Fibroblast of lung (primary cell): ENCODE data around the gene PLAAT3. TPM values are rescaled to one million over a fixed set of nuclear protein-coding genes. Genes with fewer than 3 reads are reported as not detected.

ENCODE experiments used
- DNase-seq, 2 donors: peaks; one replicate each; pipeline versions ENCODE4 v3.0.0 to v3.0.0-alpha.2; 2010; ENCODE audit warnings: low read depth in 2 of 2
- H2AFZ ChIP-seq: 2 replicates; pipeline ENCODE4 v1.5.1; 2012; ENCODE audit warnings: low read length, control low read depth, inconsistent platforms
- H3K27ac ChIP-seq: 2 replicates; pipeline ENCODE4 v1.5.1; 2011; ENCODE audit warnings: low read length, control low read depth; ENCODE audit not compliant: insufficient read depth
- H3K27me3 ChIP-seq: 2 replicates; pipeline ENCODE4 v1.5.1; 2011; ENCODE audit warnings: mild to moderate bottlenecking, low read length; ENCODE audit not compliant: control insufficient read depth, insufficient read depth
- H3K36me3 ChIP-seq: 2 replicates; pipeline ENCODE4 v1.5.1; 2011; ENCODE audit warnings: low read length; ENCODE audit not compliant: control insufficient read depth, insufficient read depth
- H3K4me1 ChIP-seq: 2 replicates; pipeline ENCODE4 v1.5.1; 2011; ENCODE audit warnings: low read length; ENCODE audit not compliant: control insufficient read depth, insufficient read depth; ENCODE audit errors: extremely low read depth
- H3K4me2 ChIP-seq: 2 replicates; pipeline ENCODE4 v1.5.1; 2011; ENCODE audit warnings: low read length, control low read depth; ENCODE audit not compliant: insufficient read depth; ENCODE audit errors: extremely low read depth
- H3K4me3 ChIP-seq, 4 experiments: fragments of 200-600 bp in 1 of 4; sonication (generic) in 1 of 4; replicated peaks in 1 of 4; 2 replicates each; pipeline ENCODE4 v1.5.1; 2011 to 2016; ENCODE audit warnings: low read length in 4 of 4, low read depth in 3 of 4, mild to moderate bottlenecking in 3 of 4, control low read depth in 2 of 4, inconsistent platforms in 1 of 4, mixed read lengths in 1 of 4; ENCODE audit not compliant: insufficient read depth in 1 of 4; ENCODE audit errors: control extremely low read depth in 1 of 4
- H3K79me2 ChIP-seq: 2 replicates; pipeline ENCODE4 v1.5.1; 2012; ENCODE audit warnings: mild to moderate bottlenecking, low read length, inconsistent platforms; ENCODE audit not compliant: control insufficient read depth, insufficient read depth
- H3K9ac ChIP-seq: 2 replicates; pipeline ENCODE4 v1.5.1; 2011; ENCODE audit warnings: mild to moderate bottlenecking, low read length, control low read depth; ENCODE audit not compliant: insufficient read depth
- H3K9me3 ChIP-seq: 2 replicates; pipeline ENCODE4 v1.5.1; 2012; ENCODE audit warnings: low read depth, low read length; ENCODE audit not compliant: control insufficient read depth, insufficient read depth
- H4K20me1 ChIP-seq: 2 replicates; pipeline ENCODE4 v1.5.1; 2011; ENCODE audit warnings: low read length; ENCODE audit not compliant: control insufficient read depth, insufficient read depth; ENCODE audit errors: extremely low read depth
- CTCF ChIP-seq, 2 donors: IDR thresholded peaks in 1 of 2; conservative IDR thresholded peaks in 1 of 2; 1 replicate in 1 of 2; 2 replicates in 1 of 2; pipeline ENCODE4 v1.5.1; 2011 to 2012; ENCODE audit warnings: low read length in 2 of 2, control low read depth in 1 of 2, inconsistent platforms in 1 of 2, low read depth in 1 of 2, mild to moderate bottlenecking in 1 of 2
- EZH2 ChIP-seq: IDR thresholded peaks from 2 replicates; pipeline ENCODE4 v1.5.1; 2012; ENCODE audit warnings: low read length, control low read depth, mild to moderate bottlenecking; ENCODE audit errors: missing control alignments
- polyA plus RNA-seq, 2 donors: library from polyadenylated mRNA; depleted of rRNA in 1 of 2; stranded (reverse) in 1 of 2; unstranded in 1 of 2; fragments of >200 nt; gene quantifications; 2 replicates each; pipeline ENCODE4 v1.2.1, GENCODE V29; 2011 to 2012; ENCODE audit warnings: missing spikeins in 1 of 2
- total RNA-seq: library from RNA; depleted of rRNA; stranded (reverse); fragments of >200 nt; gene quantifications from 2 replicates; pipeline ENCODE4 v1.2.1, GENCODE V29; 2014

The PLAAT3 gene
- total and polyA plus RNA-seq, 2 donors (not counting 1 experiment from before 2014, with no cell fraction given) = 11.4 to 45.4 TPM

- H3K27ac ChIP-seq = no peak overlapping the region
- H3K79me2 ChIP-seq = no peaks in the 10 kb centered on the region
- H3K4me1 ChIP-seq = peaks cover 3% of the 10 kb centered on the region
- H3K36me3 ChIP-seq = no peaks in the 10 kb centered on the region
- no peaks in the 10 kb centered on the region for H3K9me3 ChIP-seq
- H2AFZ ChIP-seq = no peak overlapping the region
- DNase-seq = no peak
- H4K20me1 ChIP-seq = no peaks in the 10 kb centered on the region
- H3K27me3 ChIP-seq = no peaks in the 10 kb centered on the region
- no peak overlapping the region for H3K9ac ChIP-seq
- no peak for TF ChIP-seq EZH2
- TF ChIP-seq CTCF (conservative IDR thresholded peaks at IDR 0.05 in 1 of 2, IDR thresholded peaks at IDR 0.05 in 1 of 2; ENCODE audit: low read depth in 1 of 2, low read length in 2 of 2) = no peak
- H3K4me2 ChIP-seq = no peak overlapping the region
- H3K4me3 ChIP-seq = no peak overlapping the region
These were observed 49.4 kb downstream of the PLAAT3 start for GRCh38 chr11:63564784-63565350.

DNA sequence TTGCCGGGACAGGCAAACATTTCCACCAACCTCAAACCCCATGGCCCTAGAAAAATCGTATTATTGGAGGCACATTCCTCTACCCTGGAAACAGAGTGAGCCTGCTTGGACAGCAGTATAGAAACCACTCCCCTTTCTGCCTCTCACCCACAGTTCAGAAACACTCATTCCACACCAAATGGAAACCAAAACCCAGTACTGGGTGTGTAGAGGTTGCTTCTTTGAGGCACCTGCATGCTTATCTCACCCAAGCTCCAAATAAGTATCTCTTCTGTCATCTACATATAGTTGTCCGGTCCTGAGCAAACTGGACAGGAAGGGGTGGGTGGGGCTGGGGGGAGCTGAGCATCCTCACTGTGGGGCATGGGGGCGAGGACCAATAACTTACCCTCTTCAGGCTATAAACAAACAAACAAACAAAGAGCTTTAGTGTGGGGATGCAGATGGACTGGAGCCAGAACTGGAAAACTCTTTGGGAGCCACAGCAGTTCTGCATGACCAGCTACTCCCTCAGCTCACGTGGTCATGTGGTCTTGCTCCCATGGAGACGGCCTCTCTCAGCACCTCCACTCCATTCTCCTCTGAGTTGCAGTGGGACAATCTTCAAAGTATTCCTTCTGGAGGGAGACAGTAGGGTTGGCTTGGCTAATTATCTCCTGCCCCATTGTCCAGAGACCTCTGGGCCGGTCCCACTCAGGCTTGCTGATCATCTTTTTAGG lies 50.0 kb downstream of the PLAAT3 start:
- no peak overlapping the region for H3K9ac ChIP-seq
- DNase-seq = no peak

More for the DNA sequence above, 50.0 kb downstream of the PLAAT3 start:
- TF ChIP-seq CTCF (conservative IDR thresholded peaks at IDR 0.05 in 1 of 2, IDR thresholded peaks at IDR 0.05 in 1 of 2; ENCODE audit: low read depth in 1 of 2, low read length in 2 of 2) (no peak), EZH2 (no peak)
- Histone ChIP-seq H3K36me3 (no peaks in the 10 kb centered on the region), H4K20me1 (no peaks in the 10 kb centered on the region), H3K9me3 (no peaks in the 10 kb centered on the region), H3K27me3 (no peaks in the 10 kb centered on the region), H3K27ac (no peak overlapping the region), H3K4me2 (no peak overlapping the region), H2AFZ (no peak overlapping the region), H3K4me3 (no peak overlapping the region), H3K79me2 (no peaks in the 10 kb centered on the region), H3K4me1 (peaks cover 3% of the 10 kb centered on the region)
